Fibroblast of upper back skin (primary cell): ENCODE measurements around the gene RASSF4.

Source experiments
- DNase-seq: peaks from one replicate; pipeline ENCODE4 v3.0.0-alpha.2; 2013

Gene RASSF4

GRCh38 chr10:44948642-44949041 is 11.0 kb upstream of the RASSF4 start:
- no peak for DNase-seq

GRCh38 chr10:44949127-44949802 is 10.3 kb upstream of the RASSF4 start:
- DNase-seq, result no peak

GRCh38 chr10:44949915-44950314 is 9.7 kb upstream of the RASSF4 start:
- DNase-seq, result no peak

- DNase-seq, result no peak
Observed at GRCh38 chr10:44950326-44951225, 9.0 kb upstream of the RASSF4 start.

- no peak for DNase-seq
Observed at GRCh38 chr10:44951576-44952226, 7.9 kb upstream of the RASSF4 start.

- DNase-seq, result no peak
Observed at GRCh38 chr10:44952779-44953231, 6.8 kb upstream of the RASSF4 start.

GRCh38 chr10:44954042-44954441 is 5.6 kb upstream of the RASSF4 start:
- DNase-seq, result no peak

- DNase-seq, result no peak
Observed at GRCh38 chr10:44954962-44955361, 4.6 kb upstream of the RASSF4 start.

GRCh38 chr10:44955413-44956070 is 4.1 kb upstream of the RASSF4 start:
- DNase-seq, result no peak

GRCh38 chr10:44956226-44956625 is 3.4 kb upstream of the RASSF4 start:
- no peak for DNase-seq

- no peak for DNase-seq
Observed at GRCh38 chr10:44956717-44957706, 2.6 kb upstream of the RASSF4 start.

GRCh38 chr10:44958196-44958897 is 1.3 kb upstream of the RASSF4 start:
- DNase-seq, result no peak

- no peak for DNase-seq
Observed at GRCh38 chr10:44958898-44959246, 730 bp upstream of the RASSF4 start.

GRCh38 chr10:44960088-44960460 is 472 bp downstream of the RASSF4 start:
- no peak for DNase-seq

- no peak for DNase-seq
Observed at GRCh38 chr10:44960482-44961229, 1.1 kb downstream of the RASSF4 start.

- no peak for DNase-seq
Observed at GRCh38 chr10:44961230-44961571, 1.6 kb downstream of the RASSF4 start.

- no peak for DNase-seq
Observed at GRCh38 chr10:44961931-44962750, 2.5 kb downstream of the RASSF4 start.

- DNase-seq, result no peak
Observed at GRCh38 chr10:44962870-44963738, 3.5 kb downstream of the RASSF4 start.
